GM12873 (cell line): ENCODE measurements around the gene SKAP2.

Experiments
- TF ChIP-seq, protein P1 (sequence below): IDR thresholded peaks from 2 replicates; pipeline ENCODE4 v1.5.1; 2012; ENCODE audit warnings: low read depth, mild to moderate bottlenecking, moderate library complexity, low read length, control low read depth; ENCODE audit not compliant: insufficient read depth; ENCODE audit errors: missing control alignments

SKAP2 gene

DNA sequence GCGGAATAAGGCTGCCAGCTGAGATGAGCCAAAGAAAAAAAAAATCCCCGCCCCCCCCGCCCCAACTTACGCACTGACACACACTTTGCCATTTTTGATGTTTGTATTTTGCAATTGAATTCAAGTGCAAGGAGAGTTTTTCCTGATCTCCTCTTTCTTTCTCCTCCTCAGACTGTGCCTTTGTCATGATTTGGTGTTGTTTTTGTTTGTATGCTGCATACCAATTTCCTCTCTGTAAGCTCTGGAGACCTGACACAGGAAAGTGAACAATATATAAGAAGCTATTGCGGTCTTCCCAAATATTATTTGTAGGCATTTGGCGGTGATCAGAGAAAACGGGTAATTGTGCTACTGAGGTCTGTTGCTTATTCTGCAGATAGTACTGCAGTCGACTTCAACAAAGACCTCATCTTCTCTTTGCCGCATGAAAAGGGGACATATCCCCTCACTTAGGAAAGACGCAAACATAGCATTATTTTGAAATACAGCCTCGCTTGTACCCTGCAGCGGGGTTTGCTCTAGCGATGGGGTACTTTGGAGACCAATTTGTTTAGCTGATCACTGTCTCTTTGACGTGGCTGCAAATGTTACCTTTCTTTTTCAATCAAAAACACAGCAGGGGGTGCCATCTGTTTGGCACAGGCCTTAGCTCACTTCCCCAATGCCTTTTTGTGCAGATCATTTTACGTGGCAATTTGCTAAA is 206.6 kb downstream of the SKAP2 start:
- TF ChIP-seq, protein P1, sequence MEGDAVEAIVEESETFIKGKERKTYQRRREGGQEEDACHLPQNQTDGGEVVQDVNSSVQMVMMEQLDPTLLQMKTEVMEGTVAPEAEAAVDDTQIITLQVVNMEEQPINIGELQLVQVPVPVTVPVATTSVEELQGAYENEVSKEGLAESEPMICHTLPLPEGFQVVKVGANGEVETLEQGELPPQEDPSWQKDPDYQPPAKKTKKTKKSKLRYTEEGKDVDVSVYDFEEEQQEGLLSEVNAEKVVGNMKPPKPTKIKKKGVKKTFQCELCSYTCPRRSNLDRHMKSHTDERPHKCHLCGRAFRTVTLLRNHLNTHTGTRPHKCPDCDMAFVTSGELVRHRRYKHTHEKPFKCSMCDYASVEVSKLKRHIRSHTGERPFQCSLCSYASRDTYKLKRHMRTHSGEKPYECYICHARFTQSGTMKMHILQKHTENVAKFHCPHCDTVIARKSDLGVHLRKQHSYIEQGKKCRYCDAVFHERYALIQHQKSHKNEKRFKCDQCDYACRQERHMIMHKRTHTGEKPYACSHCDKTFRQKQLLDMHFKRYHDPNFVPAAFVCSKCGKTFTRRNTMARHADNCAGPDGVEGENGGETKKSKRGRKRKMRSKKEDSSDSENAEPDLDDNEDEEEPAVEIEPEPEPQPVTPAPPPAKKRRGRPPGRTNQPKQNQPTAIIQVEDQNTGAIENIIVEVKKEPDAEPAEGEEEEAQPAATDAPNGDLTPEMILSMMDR: no peak

DNA sequence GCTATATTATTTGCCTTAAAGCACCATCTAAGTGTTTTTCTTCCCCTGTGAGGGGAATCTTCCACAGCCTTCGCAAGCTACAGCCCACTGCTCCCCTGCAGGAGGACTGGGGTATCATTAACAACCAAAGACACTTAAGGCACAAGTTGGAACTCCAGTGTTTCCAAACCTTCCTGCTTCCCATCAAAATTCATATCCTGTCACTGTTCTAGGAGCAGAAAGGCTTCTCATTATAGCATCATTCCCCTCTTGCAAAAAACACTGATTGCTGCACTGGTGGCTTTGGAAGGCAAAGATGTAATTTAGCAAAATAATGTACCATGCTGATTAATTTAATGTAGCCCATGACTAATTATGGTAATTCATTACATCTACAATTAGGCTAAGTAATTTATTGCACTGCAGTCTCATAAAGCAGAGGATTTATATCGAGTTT is 207.2 kb downstream of the SKAP2 start:
- TF ChIP-seq, protein P1: peak; percentile 6

DNA sequence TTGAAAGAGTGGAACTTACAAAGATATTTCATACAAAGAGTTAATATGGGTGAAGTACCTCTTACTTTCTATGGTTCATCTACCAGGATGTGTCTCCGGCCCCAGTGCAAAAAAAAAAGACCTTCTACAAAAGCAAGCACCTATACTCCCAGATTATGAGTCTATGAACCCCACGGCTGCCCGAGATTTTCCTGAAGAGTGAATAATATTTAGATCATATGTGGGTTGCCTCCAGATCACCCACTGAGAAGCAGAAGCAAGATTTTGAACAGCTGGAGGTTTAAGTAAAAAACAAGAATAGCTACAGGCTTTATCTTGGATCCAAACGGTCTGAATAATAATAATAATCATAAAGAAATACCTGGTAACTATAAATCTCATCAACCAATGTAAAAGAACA is 207.7 kb downstream of the SKAP2 start:
- TF ChIP-seq, protein P1: no peak

DNA sequence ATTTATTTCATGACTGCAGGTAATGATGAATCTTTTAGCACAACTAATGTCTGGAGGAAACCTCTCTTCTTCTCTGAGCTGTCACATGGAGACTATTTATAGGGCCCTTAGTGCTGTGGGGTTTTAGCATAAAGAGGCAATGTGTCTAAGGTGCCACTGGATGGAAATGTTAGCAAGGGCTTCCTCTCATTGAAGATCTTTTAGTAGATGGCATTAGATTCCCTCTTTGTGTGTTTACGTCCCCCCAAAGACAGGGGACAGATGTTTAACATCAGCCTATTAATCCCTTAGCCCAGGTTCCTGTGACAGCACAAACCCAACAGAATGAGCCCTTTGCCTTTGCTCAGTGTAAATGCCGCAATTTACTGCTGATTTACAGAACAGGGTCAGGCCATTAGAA is 208.6 kb downstream of the SKAP2 start:
- TF ChIP-seq, protein P1: no peak

DNA sequence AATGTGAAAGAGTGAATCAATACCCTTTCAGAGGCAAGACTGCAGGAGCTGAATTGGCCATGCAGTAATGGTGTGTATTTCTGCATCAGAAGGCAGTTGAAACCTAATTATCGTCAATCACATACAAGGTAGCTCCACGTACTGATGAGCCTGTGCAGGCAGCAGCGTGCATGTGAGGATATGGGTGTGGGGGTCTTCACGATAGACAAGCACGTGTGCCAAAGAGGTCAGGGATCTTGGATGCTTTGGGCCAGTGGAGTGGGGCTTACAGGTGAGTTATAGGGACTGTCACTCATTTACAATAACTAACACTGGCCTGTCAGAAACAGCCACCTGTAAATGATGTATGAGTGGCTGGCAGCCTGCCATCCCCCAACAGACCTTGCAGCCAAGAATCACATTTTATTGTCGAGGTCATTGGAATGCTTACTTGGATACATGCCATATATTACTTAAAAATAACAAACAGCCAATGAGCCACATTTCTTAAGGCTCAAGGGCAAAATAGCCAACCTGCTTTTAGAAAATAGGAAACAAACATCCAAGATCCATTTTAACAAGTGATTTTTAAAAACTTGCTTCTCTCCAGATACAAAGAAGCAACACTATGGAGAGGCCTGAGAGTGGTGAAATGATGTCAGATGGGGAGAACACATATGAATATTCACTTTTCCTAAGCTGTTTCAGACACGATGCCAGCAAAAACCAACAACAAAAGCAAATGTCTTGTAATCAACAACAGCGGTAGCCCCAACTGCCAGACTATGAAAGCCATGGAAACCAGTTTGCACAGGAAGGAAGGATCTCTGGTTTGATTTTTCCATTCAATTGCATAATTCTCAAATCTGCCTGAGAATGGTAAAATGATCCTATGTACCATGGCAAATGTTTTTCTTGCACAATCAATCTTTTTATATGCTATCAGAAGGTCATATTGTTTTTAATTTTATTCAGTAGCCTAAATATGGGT is 210.7 kb downstream of the SKAP2 start:
- TF ChIP-seq, protein P1: no peak

DNA sequence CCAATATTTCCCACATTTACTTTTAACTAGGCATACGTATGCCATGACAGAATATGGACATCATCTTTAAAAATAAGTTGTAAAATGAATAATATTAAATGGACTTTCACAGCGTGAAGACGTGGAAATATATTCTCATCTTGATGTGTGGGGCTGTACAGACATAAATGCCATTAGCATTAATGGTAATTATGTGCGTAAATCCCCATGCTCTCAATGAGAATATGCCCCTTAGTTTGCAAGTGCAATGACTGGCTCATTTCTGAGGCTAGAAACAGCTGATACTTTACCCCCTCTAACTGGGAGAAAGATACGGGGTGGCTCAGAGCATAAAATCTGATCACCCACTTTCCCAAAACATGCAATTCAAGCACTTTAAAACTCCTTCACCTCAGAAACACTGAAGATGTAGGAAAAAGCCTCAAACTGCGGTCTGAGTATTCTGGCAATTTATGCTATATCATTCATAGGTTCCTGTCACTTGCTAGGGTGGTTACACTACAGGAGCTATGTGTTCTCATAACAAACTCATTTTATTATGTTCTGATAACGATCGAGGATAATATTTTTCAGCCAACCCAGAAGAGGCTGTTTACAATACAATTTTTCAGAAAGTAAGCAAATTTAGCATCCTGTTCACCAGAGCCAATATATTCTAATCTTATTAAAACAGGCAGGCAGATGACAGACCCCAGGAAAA is 211.8 kb downstream of the SKAP2 start:
- TF ChIP-seq, protein P1: no peak
